Left hindlimb (tissue), 1 donor: ENCODE results near the gene JAM2.
A peak's percentile ranks its signal among the peaks of the same experiment; 100 is the strongest.
"Not testable (repeated sequence)": the region's sequence is repeated elsewhere in the genome, so short reads cannot be mapped to it uniquely, and the experiment has no call there.

Source experiments
- DNase-seq: peaks from one replicate; pipeline ENCODE4 v3.0.0-alpha.2; 2018

JAM2 gene

GRCh38 chr21:25638660-25639550, at the start of gene JAM2:
JAM2 (plus strand) TSS chr21:25639258; CDS start chr21:25639822, 564 bp downstream.
- DNase-seq, result peak; percentile 76

GRCh38 chr21:25589887-25590286, 49.2 kb upstream of the JAM2 start:
- no peak for DNase-seq

- DNase-seq, result peak; percentile 92
Observed at GRCh38 chr21:25607151-25608043, 31.7 kb upstream of the JAM2 start, which contains the start of gene MRPL39. MRPL39 (minus strand) TSS chr21:25607481; CDS start chr21:25607475, 6 bp downstream.

GRCh38 chr21:25608044-25608737, 30.9 kb upstream of the JAM2 start:
- peak; percentile 85 for DNase-seq

- DNase-seq, result no peak
Observed at GRCh38 chr21:25614441-25614840, 24.6 kb upstream of the JAM2 start.

- no peak for DNase-seq
Observed at GRCh38 chr21:25615880-25616279, 23.2 kb upstream of the JAM2 start.

- DNase-seq, result no peak
Observed at GRCh38 chr21:25619198-25619597, 19.9 kb upstream of the JAM2 start.

- no peak for DNase-seq
Observed at GRCh38 chr21:25624511-25624910, 14.5 kb upstream of the JAM2 start.

- no peak for DNase-seq
Observed at GRCh38 chr21:25625036-25625435, 14.0 kb upstream of the JAM2 start.

GRCh38 chr21:25625776-25626555, 13.1 kb upstream of the JAM2 start:
- not testable (repeated sequence) for DNase-seq

GRCh38 chr21:25626757-25627156, 12.3 kb upstream of the JAM2 start:
- DNase-seq, result no peak

GRCh38 chr21:25632296-25632695, 6.8 kb upstream of the JAM2 start:
- no peak for DNase-seq

GRCh38 chr21:25635310-25635709, 3.7 kb upstream of the JAM2 start:
- DNase-seq, result no peak

GRCh38 chr21:25636727-25637126, 2.3 kb upstream of the JAM2 start:
- DNase-seq, result no peak

- DNase-seq, result no peak
Observed at GRCh38 chr21:25637851-25638659, 1.0 kb upstream of the JAM2 start.

- peak; percentile 78 for DNase-seq
Observed at GRCh38 chr21:25639551-25640201, 618 bp downstream of the JAM2 start.

- DNase-seq, result peak; percentile 50
Observed at GRCh38 chr21:25640202-25640942, 1.3 kb downstream of the JAM2 start.

GRCh38 chr21:25640943-25641292, 1.9 kb downstream of the JAM2 start:
- no peak for DNase-seq

GRCh38 chr21:25643486-25643885, 4.4 kb downstream of the JAM2 start:
- no peak for DNase-seq

GRCh38 chr21:25646474-25646873, 7.4 kb downstream of the JAM2 start:
- no peak for DNase-seq
